H1 (cell line): ENCODE data around the gene SLC5A11. TPM values are rescaled to one million over a fixed set of nuclear protein-coding genes. Genes with fewer than 3 reads are reported as not detected.

Experiments used
- CTCF ChIA-PET: fragments of 300-600 bp; sonication (Branson Sonifier 250); formaldehyde crosslinking; loops from one replicate; lab custom pipeline; 2021; ENCODE audit not compliant: partially characterized antibody; lab: Charles Lee
- POLR2A ChIA-PET: fragments of 300-600 bp; sonication (Branson Sonifier 250); formaldehyde crosslinking; loops from one replicate; lab custom pipeline; 2021; ENCODE audit warnings: inconsistent platforms; ENCODE audit not compliant: partially characterized antibody; lab: Charles Lee
- DNase-seq, 2 experiments: peaks; one replicate each; pipeline versions ENCODE4 v3.0.0 to v3.0.0-alpha.2; 2010 to 2022; ENCODE audit warnings: low spot score in 2 of 2, low read depth in 1 of 2, mixed read lengths in 1 of 2
- FAIRE-seq: peaks from 2 replicates; lab custom pipeline; 2011; peaks lifted over from hg19 to GRCh38; lab: Jason Lieb, UNC
- H2AFZ ChIP-seq: 2 replicates; pipeline ENCODE4 v1.8.1; 2012; ENCODE audit warnings: low read length, inconsistent platforms
- H2AK5ac ChIP-seq: 2 replicates; pipeline ENCODE4 v1.6.1; 2013; ENCODE audit warnings: low read depth, low read length
- H2BK120ac ChIP-seq: replicated peaks from 2 replicates; pipeline ENCODE3; 2013; ENCODE audit warnings: low read depth, low read length, inconsistent platforms
- H2BK12ac ChIP-seq: 2 replicates; pipeline ENCODE4 v1.6.1; 2013; ENCODE audit warnings: low read depth, low read length
- H2BK15ac ChIP-seq: 2 replicates; pipeline ENCODE4 v1.6.1; 2013; ENCODE audit warnings: low read length
- H2BK20ac ChIP-seq: 2 replicates; pipeline ENCODE4 v1.6.1; 2013; ENCODE audit warnings: low read length
- H2BK5ac ChIP-seq: 2 replicates; pipeline ENCODE4 v1.6.1; 2013; ENCODE audit warnings: low read depth, low read length
- H3K14ac ChIP-seq: 2 replicates; pipeline ENCODE4 v1.6.1; 2013; ENCODE audit warnings: inconsistent platforms; ENCODE audit not compliant: insufficient read length
- H3K18ac ChIP-seq: 2 replicates; pipeline ENCODE4 v1.6.1; 2013; ENCODE audit warnings: low read length; ENCODE audit errors: extremely low read depth
- H3K23ac ChIP-seq: 2 replicates; pipeline ENCODE4 v1.6.1; 2013; ENCODE audit warnings: inconsistent platforms; ENCODE audit not compliant: insufficient read length
- H3K23me2 ChIP-seq: 2 replicates; pipeline ENCODE4 v1.6.1; 2013; ENCODE audit warnings: low read depth, low read length
- H3K27ac ChIP-seq: 2 replicates; pipeline ENCODE4 v1.6.1; 2011; ENCODE audit warnings: low read depth, low read length, inconsistent platforms
- H3K27me3 ChIP-seq, 4 experiments: replicated peaks in 1 of 4; 1 replicate in 1 of 4; 2 replicates in 3 of 4; pipeline versions ENCODE4 v1.6.1 to v1.8.1; 2011 to 2013; ENCODE audit warnings: low read length in 3 of 4, mild to moderate bottlenecking in 3 of 4, inconsistent platforms in 2 of 4, mixed read lengths in 2 of 4, moderate library complexity in 1 of 4; ENCODE audit not compliant: control insufficient read depth in 3 of 4, insufficient read depth in 3 of 4; ENCODE audit errors: extremely low read depth in 1 of 4
- H3K36me3 ChIP-seq, 4 experiments: 2 replicates each; pipeline versions ENCODE4 v1.6.1 to v1.8.1; 2011 to 2013; ENCODE audit warnings: mild to moderate bottlenecking in 4 of 4, low read length in 3 of 4, moderate library complexity in 2 of 4, control low read depth in 1 of 4, inconsistent platforms in 1 of 4; ENCODE audit not compliant: insufficient read depth in 4 of 4, control insufficient read depth in 2 of 4
- H3K4ac ChIP-seq: replicated peaks from 2 replicates; pipeline ENCODE3; 2013; ENCODE audit warnings: low read length, low read depth, mixed read lengths, inconsistent platforms; ENCODE audit not compliant: insufficient read length
- H3K4me1 ChIP-seq, 4 experiments: replicated peaks in 1 of 4; 1 replicate in 1 of 4; 2 replicates in 3 of 4; pipeline versions ENCODE4 v1.6.1 to v1.8.1; 2011 to 2013; ENCODE audit warnings: low read length in 3 of 4, inconsistent platforms in 2 of 4, mixed read lengths in 1 of 4; ENCODE audit not compliant: insufficient read depth in 4 of 4, control insufficient read depth in 3 of 4
- H3K4me2 ChIP-seq, 2 experiments: 2 replicates each; pipeline versions ENCODE4 v1.6.1 to v1.8.1; 2011 to 2013; ENCODE audit warnings: low read depth in 2 of 2, low read length in 2 of 2, control low read depth in 1 of 2, inconsistent platforms in 1 of 2, mild to moderate bottlenecking in 1 of 2; ENCODE audit not compliant: insufficient read depth in 1 of 2
- H3K4me3 ChIP-seq, 4 experiments: fragments of 200-600, 300-600 bp in 1 of 4; sonication (generic), shearing (Covaris generic), sonication (Bioruptor Twin) in 1 of 4; 2 replicates each; pipeline versions ENCODE4 v1.5.1 to v1.8.1; 2011 to 2016; ENCODE audit warnings: low read length in 4 of 4, low read depth in 3 of 4, control low read depth in 2 of 4, inconsistent platforms in 2 of 4, mild to moderate bottlenecking in 2 of 4, mixed read lengths in 1 of 4, moderate library complexity in 1 of 4; ENCODE audit not compliant: insufficient read depth in 2 of 4; ENCODE audit errors: extremely low read depth in 1 of 4
- H3K56ac ChIP-seq: replicated peaks from 2 replicates; pipeline ENCODE3; 2013; ENCODE audit warnings: low read depth, mild to moderate bottlenecking, mixed read lengths, low read length, inconsistent platforms; ENCODE audit not compliant: insufficient read length
- H3K79me1 ChIP-seq: 2 replicates; pipeline ENCODE4 v1.6.1; 2013; ENCODE audit warnings: low read depth, low read length, control low read depth
- H3K79me2 ChIP-seq, 2 experiments: 2 replicates each; pipeline versions ENCODE4 v1.6.1 to v1.8.1; 2012 to 2013; ENCODE audit warnings: low read length in 2 of 2, mild to moderate bottlenecking in 2 of 2, inconsistent platforms in 1 of 2; ENCODE audit not compliant: insufficient read depth in 2 of 2, control insufficient read depth in 1 of 2
- H3K9ac ChIP-seq, 4 experiments: replicated peaks in 1 of 4; 1 replicate in 1 of 4; 2 replicates in 3 of 4; pipeline versions ENCODE4 v1.6.1 to v1.8.1; 2011 to 2013; ENCODE audit warnings: low read depth in 3 of 4, low read length in 3 of 4, control low read depth in 2 of 4, mild to moderate bottlenecking in 2 of 4, moderate library complexity in 2 of 4, inconsistent platforms in 1 of 4; ENCODE audit errors: extremely low read depth in 1 of 4
- H3K9me3 ChIP-seq, 2 experiments: 2 replicates each; pipeline versions ENCODE4 v1.6.1 to v1.8.1; 2012 to 2013; ENCODE audit warnings: mild to moderate bottlenecking in 2 of 2, moderate library complexity in 2 of 2, control low read depth in 1 of 2, inconsistent platforms in 1 of 2, low read depth in 1 of 2, low read length in 1 of 2, mixed read lengths in 1 of 2; ENCODE audit not compliant: insufficient read depth in 2 of 2
- H4K20me1 ChIP-seq, 2 experiments: replicated peaks in 1 of 2; 2 replicates each; pipeline versions ENCODE3 to v1.8.1; 2011 to 2013; ENCODE audit warnings: inconsistent platforms in 2 of 2, low read length in 2 of 2, mild to moderate bottlenecking in 1 of 2; ENCODE audit not compliant: insufficient read depth in 2 of 2, control insufficient read depth in 1 of 2
- H4K5ac ChIP-seq: 2 replicates; pipeline ENCODE4 v1.6.1; 2013; ENCODE audit warnings: low read length, low read depth, mixed read lengths, inconsistent platforms; ENCODE audit not compliant: insufficient read length
- H4K8ac ChIP-seq: 2 replicates; pipeline ENCODE4 v1.8.0; 2013; ENCODE audit warnings: mild to moderate bottlenecking, moderate library complexity, low read length, inconsistent platforms; ENCODE audit not compliant: insufficient read depth; ENCODE audit errors: extremely low read depth
- H4K91ac ChIP-seq: replicated peaks from 2 replicates; pipeline ENCODE3; 2013; ENCODE audit warnings: low read length, mixed read lengths, inconsistent platforms; ENCODE audit not compliant: insufficient read length
- HDAC6 ChIP-seq: IDR thresholded peaks from one replicate; pipeline ENCODE4 v1.7.1; 2012; ENCODE audit warnings: low read depth, mild to moderate bottlenecking, inconsistent platforms, low read length, moderate library complexity
- TAF1 ChIP-seq: IDR thresholded peaks from 2 replicates; pipeline ENCODE4 v1.6.1; 2011; ENCODE audit warnings: mild to moderate bottlenecking, low read depth, low read length
- WGBS, 2 experiments: shearing (Covaris generic) in 1 of 2; methylation state at CpG; one replicate each; pipeline versions ENCODE4 v1.1.6 to v1.1.7; 2013 to 2015; ENCODE audit warnings: low lambda C conversion rate in 2 of 2, mixed read lengths in 2 of 2, inconsistent platforms in 1 of 2, low coverage in 1 of 2, missing lambda C conversion rate in 1 of 2; ENCODE audit not compliant: insufficient replicate concordance in 2 of 2, insufficient coverage in 1 of 2, insufficient read length in 1 of 2; ENCODE audit errors: extremely low coverage in 1 of 2, missing lambda C conversion rate in 1 of 2; 5-methylcytosine and 5-hydroxymethylcytosine counted together
- polyA plus RNA-seq, 7 experiments: library from polyadenylated mRNA; depleted of rRNA in 3 of 7; stranded (reverse) in 5 of 7; unstranded in 2 of 7; fragments of >200 nt in 5 of 7; fragments of 200-250 nt in 2 of 7; gene quantifications; 1 replicate in 5 of 7; 2 replicates in 1 of 7; 4 replicates in 1 of 7; pipeline versions ENCODE4 v1.2.1 to v1.2.3, GENCODE V29; 2011 to 2013; ENCODE audit warnings: missing spikeins in 2 of 7, mixed read lengths in 2 of 7
- total RNA-seq: library from RNA; stranded (reverse); fragmentation: NEBNext Ultra II Directional; extraction: Animal tissue kit (Norgen Biotek cat#: 25700); gene quantifications from 2 replicates; pipeline ENCODE4 v1.2.1, GENCODE V29; 2021

Gene SLC5A11
- total and polyA plus RNA-seq, 2 of the 8 experiments (the other 6 are each of a cell fraction or from before 2014, with no cell fraction given), result 0.26 to 0.59 TPM

DNA sequence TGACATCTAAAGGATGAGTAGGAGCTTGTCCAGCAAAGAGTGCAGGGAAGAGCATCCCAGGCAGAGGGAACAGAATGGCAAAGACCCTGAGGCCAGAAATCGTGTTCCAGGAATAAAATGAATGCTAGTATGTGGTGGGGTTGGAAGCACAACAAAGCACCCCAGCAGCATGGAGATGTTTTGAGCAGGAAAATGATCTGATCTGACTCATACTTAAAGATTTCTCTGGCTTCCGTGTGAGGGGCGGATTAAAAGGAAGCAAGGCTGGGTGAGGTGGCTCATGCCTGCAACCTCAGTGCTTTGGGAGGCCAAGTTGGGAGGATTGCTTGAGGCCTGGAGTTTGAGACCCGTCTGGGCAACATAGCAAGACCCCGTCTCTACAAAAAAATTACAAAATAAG, 2.3 kb downstream of the SLC5A11 start:
- no peak overlapping the region for H3K23ac ChIP-seq
- CTCF ChIA-PET, result interaction anchor here (1.1 to 1.5 kb wide), 2 partner anchors 13 to 58 kb away, joined by 3 to 5 read pairs; no protein-coding TSS in a partner anchor
- no peaks in the 10 kb centered on the region for H3K4me1 ChIP-seq
- no peak overlapping the region for H3K14ac ChIP-seq
- no peaks in the 10 kb centered on the region for H3K23me2 ChIP-seq
- TF ChIP-seq HDAC6, result no peak
- TF ChIP-seq TAF1, result no peak
- DNase-seq (no peak), FAIRE-seq (no peak)
- H2BK12ac ChIP-seq, result no peak overlapping the region
- no peaks in the 10 kb centered on the region for H4K20me1 ChIP-seq
- no peaks in the 10 kb centered on the region for H3K79me2 ChIP-seq
- no peak overlapping the region for H4K91ac ChIP-seq
- no peaks in the 10 kb centered on the region for H3K36me3 ChIP-seq
- no peak overlapping the region for H3K4me2 ChIP-seq
- H3K9me3 ChIP-seq, result no peaks in the 10 kb centered on the region
- no peak overlapping the region for H3K9ac ChIP-seq
- H4K5ac ChIP-seq, result no peak overlapping the region
- WGBS, 2 experiments, result 82% methylated on average over 5 of the region's 5 CpGs; no CpG with 5 or more reads in 1 of the 2 experiments
- no peak overlapping the region for H3K18ac ChIP-seq
- no peak overlapping the region for H2AK5ac ChIP-seq
- H3K56ac ChIP-seq, result no peak overlapping the region
- no peak overlapping the region for H2BK20ac ChIP-seq
- no peak overlapping the region for H3K4ac ChIP-seq
- no peak overlapping the region for H2BK15ac ChIP-seq
- no peak overlapping the region for H2BK5ac ChIP-seq
- no peak overlapping the region for H3K4me3 ChIP-seq
- no peak overlapping the region for H2AFZ ChIP-seq
- H3K79me1 ChIP-seq, result no peaks in the 10 kb centered on the region
- no peak overlapping the region for H2BK120ac ChIP-seq
- no peak overlapping the region for H3K27ac ChIP-seq
- H3K27me3 ChIP-seq, result no peaks in the 10 kb centered on the region
- no peak overlapping the region for H4K8ac ChIP-seq
- POLR2A ChIA-PET, result no interaction called here
